HL-60 (cell line): ENCODE results near the gene RASAL2.

ENCODE experiments used
- POLR2AphosphoS5 ChIP-seq: IDR thresholded peaks from 2 replicates; pipeline ENCODE4 v1.6.1; 2012; ENCODE audit warnings: low read depth
- TF ChIP-seq, protein P1 (sequence below): IDR thresholded peaks from one replicate; pipeline ENCODE4 v1.5.1; 2011; ENCODE audit warnings: low read length, control low read depth, inconsistent platforms; ENCODE audit not compliant: insufficient read depth
- TF ChIP-seq, protein P2 (sequence below): IDR thresholded peaks from 2 replicates; pipeline ENCODE4 v1.6.1; 2012; ENCODE audit warnings: low read depth; ENCODE audit not compliant: insufficient replicate concordance

- TF ChIP-seq, protein P1, sequence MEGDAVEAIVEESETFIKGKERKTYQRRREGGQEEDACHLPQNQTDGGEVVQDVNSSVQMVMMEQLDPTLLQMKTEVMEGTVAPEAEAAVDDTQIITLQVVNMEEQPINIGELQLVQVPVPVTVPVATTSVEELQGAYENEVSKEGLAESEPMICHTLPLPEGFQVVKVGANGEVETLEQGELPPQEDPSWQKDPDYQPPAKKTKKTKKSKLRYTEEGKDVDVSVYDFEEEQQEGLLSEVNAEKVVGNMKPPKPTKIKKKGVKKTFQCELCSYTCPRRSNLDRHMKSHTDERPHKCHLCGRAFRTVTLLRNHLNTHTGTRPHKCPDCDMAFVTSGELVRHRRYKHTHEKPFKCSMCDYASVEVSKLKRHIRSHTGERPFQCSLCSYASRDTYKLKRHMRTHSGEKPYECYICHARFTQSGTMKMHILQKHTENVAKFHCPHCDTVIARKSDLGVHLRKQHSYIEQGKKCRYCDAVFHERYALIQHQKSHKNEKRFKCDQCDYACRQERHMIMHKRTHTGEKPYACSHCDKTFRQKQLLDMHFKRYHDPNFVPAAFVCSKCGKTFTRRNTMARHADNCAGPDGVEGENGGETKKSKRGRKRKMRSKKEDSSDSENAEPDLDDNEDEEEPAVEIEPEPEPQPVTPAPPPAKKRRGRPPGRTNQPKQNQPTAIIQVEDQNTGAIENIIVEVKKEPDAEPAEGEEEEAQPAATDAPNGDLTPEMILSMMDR: no peak
- no peak for TF ChIP-seq POLR2AphosphoS5
- TF ChIP-seq, protein P2, sequence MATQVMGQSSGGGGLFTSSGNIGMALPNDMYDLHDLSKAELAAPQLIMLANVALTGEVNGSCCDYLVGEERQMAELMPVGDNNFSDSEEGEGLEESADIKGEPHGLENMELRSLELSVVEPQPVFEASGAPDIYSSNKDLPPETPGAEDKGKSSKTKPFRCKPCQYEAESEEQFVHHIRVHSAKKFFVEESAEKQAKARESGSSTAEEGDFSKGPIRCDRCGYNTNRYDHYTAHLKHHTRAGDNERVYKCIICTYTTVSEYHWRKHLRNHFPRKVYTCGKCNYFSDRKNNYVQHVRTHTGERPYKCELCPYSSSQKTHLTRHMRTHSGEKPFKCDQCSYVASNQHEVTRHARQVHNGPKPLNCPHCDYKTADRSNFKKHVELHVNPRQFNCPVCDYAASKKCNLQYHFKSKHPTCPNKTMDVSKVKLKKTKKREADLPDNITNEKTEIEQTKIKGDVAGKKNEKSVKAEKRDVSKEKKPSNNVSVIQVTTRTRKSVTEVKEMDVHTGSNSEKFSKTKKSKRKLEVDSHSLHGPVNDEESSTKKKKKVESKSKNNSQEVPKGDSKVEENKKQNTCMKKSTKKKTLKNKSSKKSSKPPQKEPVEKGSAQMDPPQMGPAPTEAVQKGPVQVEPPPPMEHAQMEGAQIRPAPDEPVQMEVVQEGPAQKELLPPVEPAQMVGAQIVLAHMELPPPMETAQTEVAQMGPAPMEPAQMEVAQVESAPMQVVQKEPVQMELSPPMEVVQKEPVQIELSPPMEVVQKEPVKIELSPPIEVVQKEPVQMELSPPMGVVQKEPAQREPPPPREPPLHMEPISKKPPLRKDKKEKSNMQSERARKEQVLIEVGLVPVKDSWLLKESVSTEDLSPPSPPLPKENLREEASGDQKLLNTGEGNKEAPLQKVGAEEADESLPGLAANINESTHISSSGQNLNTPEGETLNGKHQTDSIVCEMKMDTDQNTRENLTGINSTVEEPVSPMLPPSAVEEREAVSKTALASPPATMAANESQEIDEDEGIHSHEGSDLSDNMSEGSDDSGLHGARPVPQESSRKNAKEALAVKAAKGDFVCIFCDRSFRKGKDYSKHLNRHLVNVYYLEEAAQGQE: no peak
These were observed 378.6 kb downstream of the RASAL2 start for GRCh38 chr1:178472531-178472930.
